HepG2 (cell line): ENCODE measurements around the gene SRSF10. TPM values are rescaled to one million over a fixed set of nuclear protein-coding genes. Genes with fewer than 3 reads are reported as not detected.

Experiments used
- ATAD3A ChIP-seq: sonication (generic); formaldehyde crosslinking; IDR thresholded peaks from 2 replicates; pipeline ENCODE4 v1.4.0; 2020; ENCODE audit warnings: missing genetic modification reagents
- BCL6 ChIP-seq: IDR thresholded peaks from 2 replicates; pipeline ENCODE4 v1.6.1; 2016; ENCODE audit warnings: missing genetic modification reagents, missing compliant biosample characterization
- CHD2 ChIP-seq: IDR thresholded peaks from 2 replicates; pipeline ENCODE4 v1.6.1; 2011; ENCODE audit warnings: low read depth, low read length, improper control_type of control experiment
- EED ChIP-seq: sonication (generic); formaldehyde crosslinking; IDR thresholded peaks from 2 replicates; pipeline ENCODE4 v1.5.0; 2020; ENCODE audit warnings: mild to moderate bottlenecking, missing genetic modification reagents
- ETV6 ChIP-seq: sonication (generic); formaldehyde crosslinking; conservative IDR thresholded peaks from 2 replicates; pipeline ENCODE4 v1.4.0; 2020; ENCODE audit warnings: missing genetic modification reagents
- HDAC1 ChIP-seq: sonication (generic); formaldehyde crosslinking; IDR thresholded peaks from 2 replicates; pipeline ENCODE4 v1.5.1; 2020; ENCODE audit warnings: mild to moderate bottlenecking, missing genetic modification reagents
- KDM4B ChIP-seq: sonication (generic); formaldehyde crosslinking; IDR thresholded peaks from 2 replicates; pipeline ENCODE4 v1.4.0; 2020; ENCODE audit warnings: missing genetic modification reagents
- KDM6A ChIP-seq: IDR thresholded peaks from 2 replicates; pipeline ENCODE4 v1.6.1; 2016; ENCODE audit warnings: low read depth
- KMT2B ChIP-seq: IDR thresholded peaks from 2 replicates; pipeline ENCODE4 v1.6.1; 2016; ENCODE audit warnings: missing genetic modification reagents, missing compliant biosample characterization
- NFIB ChIP-seq: sonication (generic); formaldehyde crosslinking; IDR thresholded peaks from 2 replicates; pipeline ENCODE4 v1.9.0; 2021; ENCODE audit warnings: missing genetic modification reagents, mild to moderate bottlenecking, borderline replicate concordance
- RARG ChIP-seq: sonication (generic); formaldehyde crosslinking; IDR thresholded peaks from 2 replicates; pipeline ENCODE4 v1.4.0; 2020; ENCODE audit warnings: low read depth, mild to moderate bottlenecking, missing genetic modification reagents
- RFXANK ChIP-seq: IDR thresholded peaks from 2 replicates; pipeline ENCODE4 v1.6.1; 2016
- SALL2 ChIP-seq: sonication (generic); formaldehyde crosslinking; IDR thresholded peaks from 2 replicates; pipeline ENCODE4 v1.8.1; 2023; ENCODE audit warnings: mild to moderate bottlenecking, missing genetic modification reagents, inconsistent platforms
- SMYD3 ChIP-seq: sonication (generic); formaldehyde crosslinking; IDR thresholded peaks from 2 replicates; pipeline ENCODE4 v1.8.1; 2023; ENCODE audit warnings: mild to moderate bottlenecking, missing genetic modification reagents
- ZFYVE20 ChIP-seq: sonication (generic); formaldehyde crosslinking; IDR thresholded peaks from 2 replicates; pipeline ENCODE4 v1.8.0; 2023; ENCODE audit warnings: low read depth, mild to moderate bottlenecking, moderate library complexity, missing genetic modification reagents, borderline replicate concordance
- ZNF142 ChIP-seq: sonication (generic); formaldehyde crosslinking; IDR thresholded peaks from 2 replicates; pipeline ENCODE4 v1.4.0; 2020; ENCODE audit warnings: missing genetic modification reagents
- ZNF501 ChIP-seq: sonication (generic); formaldehyde crosslinking; IDR thresholded peaks from 2 replicates; pipeline ENCODE4 v1.5.1; 2020; ENCODE audit warnings: mild to moderate bottlenecking, moderate library complexity, missing genetic modification reagents
- ZNF546 ChIP-seq: sonication (generic); formaldehyde crosslinking; conservative IDR thresholded peaks from 2 replicates; pipeline ENCODE4 v1.8.1; 2023; ENCODE audit warnings: mild to moderate bottlenecking, missing genetic modification reagents
- ZNF556 ChIP-seq: sonication (generic); formaldehyde crosslinking; IDR thresholded peaks from 2 replicates; pipeline ENCODE4 v1.4.0; 2020; ENCODE audit warnings: mild to moderate bottlenecking, missing genetic modification reagents, borderline replicate concordance
- ZNF703 ChIP-seq: sonication (generic); formaldehyde crosslinking; IDR thresholded peaks from 2 replicates; pipeline ENCODE4 v1.5.1; 2020; ENCODE audit warnings: missing genetic modification reagents, mild to moderate bottlenecking, moderate library complexity, borderline replicate concordance
- ZNF775 ChIP-seq: sonication (generic); formaldehyde crosslinking; IDR thresholded peaks from 2 replicates; pipeline ENCODE4 v1.4.0; 2020; ENCODE audit warnings: missing genetic modification reagents, mild to moderate bottlenecking, moderate library complexity, borderline replicate concordance
- ZNF816 ChIP-seq: sonication (generic); formaldehyde crosslinking; IDR thresholded peaks from 2 replicates; pipeline ENCODE4 v1.8.0; 2022; ENCODE audit warnings: missing genetic modification reagents, mild to moderate bottlenecking, borderline replicate concordance
- polyA plus RNA-seq, 8 experiments: library from polyadenylated mRNA; depleted of rRNA in 3 of 8; stranded (reverse) in 7 of 8; unstranded in 1 of 8; fragments of >200 nt; fragmentation: Illumina TruSeq in 4 of 8; extraction: Trizol in 4 of 8; gene quantifications; 2 replicates each; pipeline versions ENCODE4 v1.2.1 to v1.2.3, GENCODE V29; 2011 to 2016; ENCODE audit warnings: low read depth in 4 of 8, missing spikeins in 1 of 8, mixed read lengths in 1 of 8; ENCODE audit not compliant: insufficient read depth in 1 of 8
- total RNA-seq, 5 experiments: library from RNA; depleted of rRNA; stranded (reverse); fragments of >200 nt; fragmentation: Illumina TruSeq; extraction: Trizol; gene quantifications; 2 replicates each; pipeline ENCODE4 v1.2.3, GENCODE V29; 2016; ENCODE audit warnings: low read depth in 1 of 5
- TF ChIP-seq, protein P1 (sequence below): sonication (generic); formaldehyde crosslinking; IDR thresholded peaks from 2 replicates; pipeline ENCODE4 v1.4.0; 2020; ENCODE audit warnings: missing genetic modification reagents, borderline replicate concordance

The SRSF10 gene
- total and polyA plus RNA-seq, 2 of the 13 experiments (the other 11 are each of a cell fraction or from before 2014, with no cell fraction given): 126 to 186 TPM

GRCh38 chr1:23958810-23959460 is 21.2 kb downstream of the SRSF10 start (continued):
- TF ChIP-seq RARG (CRISPR knock-in tag) (no peak), ZNF546 (CRISPR knock-in tag) (peak; percentile 63; the same call in 1 of the 2 replicates), ATAD3A (CRISPR knock-in tag) (no peak), KMT2B (CRISPR knock-in tag) (peak; percentile 7; the same call in 1 of the 2 replicates), ZNF775 (CRISPR knock-in tag) (no peak), ZNF816 (CRISPR knock-in tag) (0 out of 2 replicates have a peak, but pooled peaks have one; percentile 14), SMYD3 (CRISPR knock-in tag) (peak; percentile 14; the same call in 1 of the 2 replicates), KDM4B (CRISPR knock-in tag) (no peak), ZNF556 (CRISPR knock-in tag) (0 out of 2 replicates have a peak, but pooled peaks have one; percentile 23), ZNF501 (CRISPR knock-in tag) (no peak), SALL2 (no peak), BCL6 (CRISPR knock-in tag) (no peak; the same call in 1 of the 2 replicates), NFIB (CRISPR knock-in tag) (no peak), ETV6 (CRISPR knock-in tag) (no peak), ZFYVE20 (CRISPR knock-in tag) (no peak), ZNF703 (CRISPR knock-in tag) (no peak), ZNF142 (CRISPR knock-in tag) (no peak; the same call in 1 of the 2 replicates), KDM6A (CRISPR knock-in tag) (no peak), CHD2 (no peak), EED (CRISPR knock-in tag) (0 out of 2 replicates have a peak, but pooled peaks have one; percentile 4), HDAC1 (CRISPR knock-in tag) (peak; percentile 49), RFXANK (CRISPR knock-in tag) (no peak)
- TF ChIP-seq, protein P1, sequence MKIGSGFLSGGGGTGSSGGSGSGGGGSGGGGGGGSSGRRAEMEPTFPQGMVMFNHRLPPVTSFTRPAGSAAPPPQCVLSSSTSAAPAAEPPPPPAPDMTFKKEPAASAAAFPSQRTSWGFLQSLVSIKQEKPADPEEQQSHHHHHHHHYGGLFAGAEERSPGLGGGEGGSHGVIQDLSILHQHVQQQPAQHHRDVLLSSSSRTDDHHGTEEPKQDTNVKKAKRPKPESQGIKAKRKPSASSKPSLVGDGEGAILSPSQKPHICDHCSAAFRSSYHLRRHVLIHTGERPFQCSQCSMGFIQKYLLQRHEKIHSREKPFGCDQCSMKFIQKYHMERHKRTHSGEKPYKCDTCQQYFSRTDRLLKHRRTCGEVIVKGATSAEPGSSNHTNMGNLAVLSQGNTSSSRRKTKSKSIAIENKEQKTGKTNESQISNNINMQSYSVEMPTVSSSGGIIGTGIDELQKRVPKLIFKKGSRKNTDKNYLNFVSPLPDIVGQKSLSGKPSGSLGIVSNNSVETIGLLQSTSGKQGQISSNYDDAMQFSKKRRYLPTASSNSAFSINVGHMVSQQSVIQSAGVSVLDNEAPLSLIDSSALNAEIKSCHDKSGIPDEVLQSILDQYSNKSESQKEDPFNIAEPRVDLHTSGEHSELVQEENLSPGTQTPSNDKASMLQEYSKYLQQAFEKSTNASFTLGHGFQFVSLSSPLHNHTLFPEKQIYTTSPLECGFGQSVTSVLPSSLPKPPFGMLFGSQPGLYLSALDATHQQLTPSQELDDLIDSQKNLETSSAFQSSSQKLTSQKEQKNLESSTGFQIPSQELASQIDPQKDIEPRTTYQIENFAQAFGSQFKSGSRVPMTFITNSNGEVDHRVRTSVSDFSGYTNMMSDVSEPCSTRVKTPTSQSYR (CRISPR knock-in tag): no peak
